GM12878 (cell line): Measurements from ENCODE around the gene SLX4IP.

Source experiments
- CHD2 ChIP-seq: IDR thresholded peaks from 2 replicates; pipeline ENCODE4 v1.6.1; 2011; ENCODE audit warnings: low read depth, low read length, improper control_type of control experiment, borderline replicate concordance
- CTCF ChIP-seq, 3 experiments: IDR thresholded peaks in 2 of 3; conservative IDR thresholded peaks in 1 of 3; 2 replicates each; pipeline ENCODE4 v1.5.1; 2011; ENCODE audit warnings: low read depth in 3 of 3, low read length in 3 of 3, mild to moderate bottlenecking in 3 of 3, control low read depth in 2 of 3, moderate library complexity in 2 of 3, inconsistent platforms in 1 of 3, mixed read lengths in 1 of 3; ENCODE audit not compliant: control insufficient read depth in 2 of 3, insufficient read depth in 1 of 3; ENCODE audit errors: extremely low read depth in 1 of 3
- EZH2 ChIP-seq: IDR thresholded peaks from 2 replicates; pipeline ENCODE4 v1.6.1; 2012; ENCODE audit warnings: low read depth, mild to moderate bottlenecking, control low read depth, inconsistent platforms, low read length, borderline replicate concordance; ENCODE audit not compliant: control insufficient read depth
- MAX ChIP-seq: IDR thresholded peaks from 2 replicates; pipeline ENCODE4 v1.6.1; 2012; ENCODE audit warnings: low read depth, low read length, improper control_type of control experiment
- MEF2A ChIP-seq: IDR thresholded peaks from 2 replicates; pipeline ENCODE4 v1.6.1; 2011; ENCODE audit warnings: low read depth, mild to moderate bottlenecking, low read length, moderate library complexity; ENCODE audit not compliant: insufficient read depth
- NFIC ChIP-seq: IDR thresholded peaks from 2 replicates; pipeline ENCODE4 v1.6.1; 2012; ENCODE audit warnings: low read depth, mild to moderate bottlenecking, inconsistent platforms, low read length, moderate library complexity
- NFYA ChIP-seq: IDR thresholded peaks from 2 replicates; pipeline ENCODE4 v1.6.1; 2011; ENCODE audit warnings: low read depth, mild to moderate bottlenecking, low read length, improper control_type of control experiment, borderline replicate concordance
- POLR2A ChIP-seq: IDR thresholded peaks from 2 replicates; pipeline ENCODE4 v1.6.1; 2011; ENCODE audit warnings: low read depth, mild to moderate bottlenecking, low read length
- PRDM15 ChIP-seq: fragments of 450-650 bp; formaldehyde crosslinking; IDR thresholded peaks from 2 replicates; pipeline ENCODE4 v1.4.0; 2020; ENCODE audit warnings: mild to moderate bottlenecking, moderate library complexity
- RAD51 ChIP-seq: fragments of 450-650 bp; IDR thresholded peaks from 2 replicates; pipeline ENCODE4 v1.6.1; 2016; ENCODE audit warnings: moderate library complexity, mild to moderate bottlenecking, inconsistent platforms
- SKIL ChIP-seq: fragments of 450-650 bp; IDR thresholded peaks from 2 replicates; pipeline ENCODE4 v1.6.1; 2017; ENCODE audit warnings: mild to moderate bottlenecking, low read depth, inconsistent platforms; ENCODE audit not compliant: poor library complexity, severe bottlenecking
- USF1 ChIP-seq: IDR thresholded peaks from 2 replicates; pipeline ENCODE4 v1.6.1; 2011; ENCODE audit warnings: borderline replicate concordance, low read depth, mild to moderate bottlenecking, moderate library complexity, mixed read lengths, low read length; ENCODE audit not compliant: insufficient read depth; ENCODE audit errors: extremely low read length
- ZNF274 ChIP-seq: IDR thresholded peaks from one replicate; pipeline ENCODE4 v1.8.0; 2011; ENCODE audit not compliant: insufficient read length, insufficient read depth

GRCh38 chr20:10492065-10492464, 57.0 kb downstream of the SLX4IP start:
- TF ChIP-seq POLR2A (no peak), EZH2 (no peak), ZNF274 (no peak), NFYA (no peak), USF1 (no peak), CHD2 (no peak), SKIL (no peak), RAD51 (no peak), NFIC (no peak), CTCF (IDR thresholded peaks at IDR 0.05 in 2 of 3, conservative IDR thresholded peaks at IDR 0.05 in 1 of 3; ENCODE audit: control insufficient read depth in 2 of 3, extremely low read depth in 1 of 3, insufficient read depth in 1 of 3, low read depth in 3 of 3, low read length in 3 of 3) (no peak), PRDM15 (no peak), MAX (no peak), MEF2A (no peak)
